IMR-90 (cell line): ENCODE data around the gene SLC8A1. TPM values are rescaled to one million over a fixed set of nuclear protein-coding genes. Genes with fewer than 3 reads are reported as not detected.

Experiments
- ATAC-seq: fragments of 200-7000 bp; cut with Tn5 transposase; 2 replicates; pipeline ENCODE4 v1.9.1; 2020; ENCODE audit warnings: low read depth, mild to moderate bottlenecking, moderate library complexity
- BruUV-seq: library from RNA; stranded (reverse); fragments of 400-500 nt; replicated peaks from 2 replicates; lab custom pipeline; 2021; lab: Mats Ljungman, UMichigan
- CTCF ChIA-PET: fragments of 300-600 bp; formaldehyde crosslinking; extraction: SDS; loops from one replicate; lab custom pipeline; 2021; ENCODE audit warnings: antibody characterized with exemption; lab: Yijun Ruan, JAX
- POLR2A ChIA-PET: fragments of 300-600 bp; sonication (Branson Sonifier 250); formaldehyde crosslinking; loops from one replicate; lab custom pipeline; 2022; ENCODE audit warnings: antibody characterized with exemption; ENCODE audit not compliant: unreplicated experiment; lab: Charles Lee
- DNase-seq: peaks from one replicate; pipeline ENCODE4 v3.0.0; 2013
- H2AFZ ChIP-seq: replicated peaks from 2 replicates; pipeline ENCODE3; 2013; ENCODE audit warnings: low read length, mild to moderate bottlenecking; ENCODE audit not compliant: poor library complexity
- H2AK5ac ChIP-seq: 2 replicates; pipeline ENCODE4 v1.6.1; 2013; ENCODE audit warnings: low read depth, low read length, inconsistent platforms
- H2AK9ac ChIP-seq: replicated peaks from 2 replicates; pipeline ENCODE3; 2013; ENCODE audit warnings: mild to moderate bottlenecking, low read depth, low read length, moderate library complexity; ENCODE audit not compliant: poor library complexity
- H2BK120ac ChIP-seq: 2 replicates; pipeline ENCODE4 v1.6.1; 2013; ENCODE audit warnings: low read depth, low read length, inconsistent platforms
- H2BK15ac ChIP-seq: 3 replicates; pipeline ENCODE4 v1.6.1; 2013; ENCODE audit warnings: low read depth, low read length, inconsistent platforms
- H2BK20ac ChIP-seq: 2 replicates; pipeline ENCODE4 v1.6.1; 2013; ENCODE audit warnings: low read depth, mild to moderate bottlenecking, inconsistent platforms, low read length, moderate library complexity
- H2BK5ac ChIP-seq: 2 replicates; pipeline ENCODE4 v1.6.1; 2013; ENCODE audit warnings: mild to moderate bottlenecking, low read depth, low read length, inconsistent platforms; ENCODE audit not compliant: poor library complexity, severe bottlenecking
- H3K14ac ChIP-seq: replicated peaks from 2 replicates; pipeline ENCODE4 v1.6.1; 2013; ENCODE audit warnings: low read depth, low read length, inconsistent platforms
- H3K18ac ChIP-seq: 2 replicates; pipeline ENCODE4 v1.6.1; 2013; ENCODE audit warnings: low read depth, low read length, control low read depth
- H3K23ac ChIP-seq: 2 replicates; pipeline ENCODE4 v1.6.1; 2013; ENCODE audit warnings: low read depth, low read length, inconsistent platforms
- H3K27ac ChIP-seq: 2 replicates; pipeline ENCODE4 v1.5.1; 2013; ENCODE audit warnings: mild to moderate bottlenecking, control low read depth, low read length; ENCODE audit not compliant: insufficient read depth
- H3K27me3 ChIP-seq: 2 replicates; pipeline ENCODE4 v1.6.1; 2013; ENCODE audit warnings: low read length; ENCODE audit not compliant: control insufficient read depth, insufficient read depth
- H3K36me3 ChIP-seq: 2 replicates; pipeline ENCODE4 v1.6.1; 2013; ENCODE audit warnings: low read length, mixed read lengths; ENCODE audit not compliant: control insufficient read depth, insufficient read depth
- H3K4ac ChIP-seq: 2 replicates; pipeline ENCODE4 v1.6.1; 2013; ENCODE audit warnings: low read depth, low read length, inconsistent platforms
- H3K4me1 ChIP-seq: 2 replicates; pipeline ENCODE4 v1.6.1; 2013; ENCODE audit warnings: low read length, mixed read lengths; ENCODE audit not compliant: control insufficient read depth, insufficient read depth
- H3K4me2 ChIP-seq: 2 replicates; pipeline ENCODE4 v1.6.1; 2013; ENCODE audit warnings: low read depth, mild to moderate bottlenecking, control low read depth, low read length, moderate library complexity
- H3K4me3 ChIP-seq: 2 replicates; pipeline ENCODE4 v1.5.1; 2013; ENCODE audit warnings: low read depth, mild to moderate bottlenecking, control low read depth, low read length, moderate library complexity; ENCODE audit not compliant: insufficient read depth
- H3K56ac ChIP-seq: 2 replicates; pipeline ENCODE4 v1.6.1; 2013; ENCODE audit warnings: low read length, inconsistent platforms; ENCODE audit not compliant: insufficient read depth; ENCODE audit errors: extremely low read depth
- H3K79me1 ChIP-seq, 2 experiments: 2 replicates each; pipeline ENCODE4 v1.6.1; 2013; ENCODE audit warnings: low read length in 2 of 2, inconsistent platforms in 1 of 2, low read depth in 1 of 2
- H3K9ac ChIP-seq: 2 replicates; pipeline ENCODE4 v1.6.1; 2013; ENCODE audit warnings: low read depth, low read length, control low read depth
- H3K9me1 ChIP-seq: 2 replicates; pipeline ENCODE4 v1.6.1; 2013; ENCODE audit warnings: low read length, inconsistent platforms; ENCODE audit not compliant: insufficient read depth
- H3K9me3 ChIP-seq: 2 replicates; pipeline ENCODE4 v1.6.1; 2013; ENCODE audit warnings: low read length; ENCODE audit not compliant: control insufficient read depth, insufficient read depth
- H4K20me1 ChIP-seq: 2 replicates; pipeline ENCODE4 v1.6.1; 2013; ENCODE audit warnings: low read length, inconsistent platforms; ENCODE audit not compliant: insufficient read depth
- H4K5ac ChIP-seq: 2 replicates; pipeline ENCODE4 v1.6.1; 2013; ENCODE audit warnings: mild to moderate bottlenecking, low read depth, low read length, control low read depth
- H4K8ac ChIP-seq, 2 experiments: 2 replicates each; pipeline ENCODE4 v1.6.1; 2013; ENCODE audit warnings: low read depth in 2 of 2, low read length in 2 of 2, control low read depth in 1 of 2, inconsistent platforms in 1 of 2
- H4K91ac ChIP-seq: 2 replicates; pipeline ENCODE4 v1.6.1; 2013; ENCODE audit warnings: low read depth, low read length, inconsistent platforms; ENCODE audit not compliant: insufficient read depth
- CHD1 ChIP-seq: IDR thresholded peaks from 2 replicates; pipeline ENCODE4 v1.6.1; 2012; ENCODE audit warnings: low read depth, low read length, improper control_type of control experiment
- FOS ChIP-seq: fragments of 150-350 bp; IDR thresholded peaks from 2 replicates; pipeline ENCODE4 v1.6.1; 2016; ENCODE audit warnings: low read depth, low read length
- NFE2L2 ChIP-seq: fragments of 150-350 bp; IDR thresholded peaks from 2 replicates; pipeline ENCODE4 v1.6.1; 2016; ENCODE audit warnings: low read depth, mild to moderate bottlenecking, low read length
- POLR2A ChIP-seq: IDR thresholded peaks from 2 replicates; pipeline ENCODE4 v1.6.1; 2012; ENCODE audit warnings: mild to moderate bottlenecking, low read depth, low read length
- RCOR1 ChIP-seq: IDR thresholded peaks from 2 replicates; pipeline ENCODE4 v1.6.1; 2012; ENCODE audit warnings: mild to moderate bottlenecking, low read length, improper control_type of control experiment; ENCODE audit not compliant: insufficient replicate concordance
- RFX5 ChIP-seq: IDR thresholded peaks from 2 replicates; pipeline ENCODE4 v1.8.0; 2012; ENCODE audit warnings: low read depth, mild to moderate bottlenecking, low read length, moderate library complexity
- WGBS, 2 experiments: methylation state at CpG; one replicate each; pipeline versions ENCODE4 v1.1.5 to v1.1.7; 2013; ENCODE audit warnings: missing lambda C conversion rate in 2 of 2; ENCODE audit not compliant: insufficient read length in 1 of 2; ENCODE audit errors: extremely low coverage in 2 of 2; 5-methylcytosine and 5-hydroxymethylcytosine counted together
- dilution Hi-C: fragments of 300-500 bp; cut with HindIII; formaldehyde crosslinking; loops from one replicate; pipeline ENCODE4 v1.14.3; 2018; ENCODE audit warnings: low sequenced_read_pairs; ENCODE audit not compliant: unreplicated experiment
- in situ Hi-C: fragments of 300-500 bp; cut with MboI; formaldehyde crosslinking; loops from 3 replicates; pipeline ENCODE4 v1.14.3; 2019; ENCODE audit warnings: low sequenced_read_pairs, inconsistent platforms, mixed read lengths
- intact Hi-C: fragments of 100-400 bp; cut with micrococcal nuclease; formaldehyde crosslinking; loops from 2 replicates; pipeline ENCODE4 v1.10.0; 2022
- polyA plus RNA-seq, 3 experiments: library from polyadenylated mRNA; depleted of rRNA; stranded (reverse); fragments of >200 nt; gene quantifications; 2 replicates each; pipeline ENCODE4 v1.2.3, GENCODE V29; 2012; ENCODE audit warnings: low replicate concordance in 1 of 3
- total RNA-seq: library from RNA; depleted of rRNA; stranded (reverse); fragments of >200 nt; gene quantifications from 2 replicates; pipeline ENCODE4 v1.2.3, GENCODE V29; 2012
- TF ChIP-seq, protein P1 (sequence below): conservative IDR thresholded peaks from 2 replicates; pipeline ENCODE4 v1.5.1; 2012; ENCODE audit warnings: mild to moderate bottlenecking, low read depth, low read length, improper control_type of control experiment

Gene SLC8A1
- total and polyA plus RNA-seq, 2 of the 4 experiments (the other 2 are of a cell fraction) = 7.7 to 57.0 TPM

DNA sequence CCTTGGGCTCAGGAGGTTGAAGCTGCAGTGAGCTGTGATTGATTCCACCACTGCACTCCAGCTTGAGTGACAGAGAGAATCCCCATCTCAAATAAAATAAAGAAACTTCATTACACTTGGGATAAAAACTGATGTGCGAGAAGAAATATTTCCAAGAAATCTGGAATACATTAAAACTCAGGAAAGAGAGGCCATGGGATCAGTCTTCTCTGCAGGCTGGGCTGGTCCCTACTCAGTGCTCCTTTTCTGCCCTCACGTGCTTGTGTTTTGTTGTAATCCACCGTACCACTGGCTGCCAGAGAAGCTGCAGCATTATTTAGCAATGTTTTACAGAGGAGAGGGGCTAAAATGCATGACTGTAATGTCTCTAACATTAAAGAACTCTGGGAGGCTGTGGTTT is 282.0 kb downstream of the SLC8A1 start:
- peak overlapping the region; percentile 53; the same call in 1 of the 2 replicates for H3K18ac ChIP-seq
- H3K4me3 ChIP-seq = no peak overlapping the region
- H3K4me1 ChIP-seq = peaks cover 12% of the 10 kb centered on the region
- H3K4ac ChIP-seq = peak overlapping the region; percentile 13; the same call in 1 of the 2 replicates
- ChIA-PET POLR2A (no interaction called here), CTCF (interaction anchor here (1.1 to 1.4 kb wide), 2 partner anchors 8 to 12 kb away, joined by 3 to 4 read pairs; no protein-coding TSS in a partner anchor)
- no peak overlapping the region for H3K4me2 ChIP-seq
- in situ Hi-C loops = no loop called here
- no peak overlapping the region for H2AFZ ChIP-seq
- no peak overlapping the region for H3K56ac ChIP-seq
- no peak overlapping the region; the same call in 1 of the 2 replicates for H4K5ac ChIP-seq
- no peak overlapping the region for H2BK5ac ChIP-seq
- H3K36me3 ChIP-seq = peaks cover 3% of the 10 kb centered on the region; the same call in 1 of the 2 replicates
- no peak overlapping the region for H3K23ac ChIP-seq
- ATAC-seq (no peak), DNase-seq (no peak)
- H4K8ac ChIP-seq = no peak overlapping the region
- H3K27me3 ChIP-seq = no peaks in the 10 kb centered on the region
- H3K9me1 ChIP-seq = peaks cover 5% of the 10 kb centered on the region; the same call in 1 of the 2 replicates
- no peaks in the 10 kb centered on the region for H3K79me1 ChIP-seq
- TF ChIP-seq FOS (no peak), NFE2L2 (no peak), CHD1 (no peak), RCOR1 (no peak), RFX5 (no peak), POLR2A (no peak)
- TF ChIP-seq, protein P1, sequence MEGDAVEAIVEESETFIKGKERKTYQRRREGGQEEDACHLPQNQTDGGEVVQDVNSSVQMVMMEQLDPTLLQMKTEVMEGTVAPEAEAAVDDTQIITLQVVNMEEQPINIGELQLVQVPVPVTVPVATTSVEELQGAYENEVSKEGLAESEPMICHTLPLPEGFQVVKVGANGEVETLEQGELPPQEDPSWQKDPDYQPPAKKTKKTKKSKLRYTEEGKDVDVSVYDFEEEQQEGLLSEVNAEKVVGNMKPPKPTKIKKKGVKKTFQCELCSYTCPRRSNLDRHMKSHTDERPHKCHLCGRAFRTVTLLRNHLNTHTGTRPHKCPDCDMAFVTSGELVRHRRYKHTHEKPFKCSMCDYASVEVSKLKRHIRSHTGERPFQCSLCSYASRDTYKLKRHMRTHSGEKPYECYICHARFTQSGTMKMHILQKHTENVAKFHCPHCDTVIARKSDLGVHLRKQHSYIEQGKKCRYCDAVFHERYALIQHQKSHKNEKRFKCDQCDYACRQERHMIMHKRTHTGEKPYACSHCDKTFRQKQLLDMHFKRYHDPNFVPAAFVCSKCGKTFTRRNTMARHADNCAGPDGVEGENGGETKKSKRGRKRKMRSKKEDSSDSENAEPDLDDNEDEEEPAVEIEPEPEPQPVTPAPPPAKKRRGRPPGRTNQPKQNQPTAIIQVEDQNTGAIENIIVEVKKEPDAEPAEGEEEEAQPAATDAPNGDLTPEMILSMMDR = no peak
- dilution Hi-C loops = no loop called here
- H2AK9ac ChIP-seq = no peak overlapping the region
- H3K9me3 ChIP-seq = no peaks in the 10 kb centered on the region
- no peak overlapping the region for H3K27ac ChIP-seq
- H3K14ac ChIP-seq = no peak overlapping the region
- WGBS, 2 experiments = 86% methylated on average over 2 of the region's 3 CpGs; no CpG with 5 or more reads in 1 of the 2 experiments
- H2AK5ac ChIP-seq = no peak overlapping the region
- no peak overlapping the region for H2BK20ac ChIP-seq
- no peaks in the 10 kb centered on the region for H4K20me1 ChIP-seq
- H4K91ac ChIP-seq = no peak overlapping the region
- no peak overlapping the region for H2BK120ac ChIP-seq
- no peak overlapping the region; the same call in 2 of the 3 replicates for H2BK15ac ChIP-seq
- no TSS peak for BruUV-seq
- intact Hi-C loops = no loop called here
- no peak overlapping the region for H3K9ac ChIP-seq
